ENCODE data around the gene TOM1L2.

The TOM1L2 gene

DNA sequence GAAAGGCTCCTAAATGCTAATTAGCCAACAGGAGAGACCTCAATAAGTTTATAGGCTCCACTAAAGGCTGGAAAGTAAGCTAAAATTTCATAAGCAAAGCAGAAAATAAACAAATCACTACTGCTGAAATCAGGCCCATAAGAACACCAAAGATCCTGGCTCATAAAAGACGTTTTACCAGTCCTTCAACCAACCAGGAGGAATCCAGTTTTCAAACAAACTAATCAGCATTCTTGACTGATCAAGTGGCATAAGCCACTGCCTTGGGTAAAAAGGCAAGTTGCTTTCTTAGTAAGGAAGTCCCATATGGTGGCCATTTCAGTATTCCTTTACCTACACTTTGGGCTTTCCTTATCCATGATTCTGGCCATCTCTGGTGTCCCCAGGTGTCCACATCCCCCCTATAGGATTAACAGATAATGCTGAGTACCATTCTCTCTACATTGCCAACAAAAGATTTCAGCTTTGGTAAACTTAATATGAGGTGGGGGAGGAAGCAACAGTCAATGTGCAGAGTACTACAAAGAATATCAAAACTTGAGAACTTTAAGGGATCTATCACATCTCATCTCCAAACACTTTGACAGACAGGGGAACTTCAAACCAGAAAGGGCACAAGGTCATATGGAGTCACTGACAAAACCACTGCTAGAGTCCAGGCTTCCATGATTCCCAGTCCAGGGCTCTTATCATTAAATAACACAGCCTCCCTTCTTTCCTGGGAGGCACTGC is 1.3 kb downstream of the TOM1L2 start:
- Histone ChIP-seq H3K27me3 (no peaks in the 10 kb centered on the region), H3K27ac (peak overlapping the region; percentile 94), H3K9me3 (no peaks in the 10 kb centered on the region), H3K36me3 (no peaks in the 10 kb centered on the region), H3K4me3 (ENCODE audit: low read depth in 1 of 2, low read length in 1 of 2) (peak overlapping the region; percentile 75 to 97), H3K4me1 (ENCODE audit: control insufficient read depth in 1 of 2, insufficient read depth in 1 of 2, low read depth in 1 of 2, low read length in 1 of 2) (peaks cover 29 to 33% of the 10 kb centered on the region in 2 experiments)
- TF ChIP-seq, protein P1, sequence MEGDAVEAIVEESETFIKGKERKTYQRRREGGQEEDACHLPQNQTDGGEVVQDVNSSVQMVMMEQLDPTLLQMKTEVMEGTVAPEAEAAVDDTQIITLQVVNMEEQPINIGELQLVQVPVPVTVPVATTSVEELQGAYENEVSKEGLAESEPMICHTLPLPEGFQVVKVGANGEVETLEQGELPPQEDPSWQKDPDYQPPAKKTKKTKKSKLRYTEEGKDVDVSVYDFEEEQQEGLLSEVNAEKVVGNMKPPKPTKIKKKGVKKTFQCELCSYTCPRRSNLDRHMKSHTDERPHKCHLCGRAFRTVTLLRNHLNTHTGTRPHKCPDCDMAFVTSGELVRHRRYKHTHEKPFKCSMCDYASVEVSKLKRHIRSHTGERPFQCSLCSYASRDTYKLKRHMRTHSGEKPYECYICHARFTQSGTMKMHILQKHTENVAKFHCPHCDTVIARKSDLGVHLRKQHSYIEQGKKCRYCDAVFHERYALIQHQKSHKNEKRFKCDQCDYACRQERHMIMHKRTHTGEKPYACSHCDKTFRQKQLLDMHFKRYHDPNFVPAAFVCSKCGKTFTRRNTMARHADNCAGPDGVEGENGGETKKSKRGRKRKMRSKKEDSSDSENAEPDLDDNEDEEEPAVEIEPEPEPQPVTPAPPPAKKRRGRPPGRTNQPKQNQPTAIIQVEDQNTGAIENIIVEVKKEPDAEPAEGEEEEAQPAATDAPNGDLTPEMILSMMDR (IDR thresholded peaks at IDR 0.05) = no peak

DNA sequence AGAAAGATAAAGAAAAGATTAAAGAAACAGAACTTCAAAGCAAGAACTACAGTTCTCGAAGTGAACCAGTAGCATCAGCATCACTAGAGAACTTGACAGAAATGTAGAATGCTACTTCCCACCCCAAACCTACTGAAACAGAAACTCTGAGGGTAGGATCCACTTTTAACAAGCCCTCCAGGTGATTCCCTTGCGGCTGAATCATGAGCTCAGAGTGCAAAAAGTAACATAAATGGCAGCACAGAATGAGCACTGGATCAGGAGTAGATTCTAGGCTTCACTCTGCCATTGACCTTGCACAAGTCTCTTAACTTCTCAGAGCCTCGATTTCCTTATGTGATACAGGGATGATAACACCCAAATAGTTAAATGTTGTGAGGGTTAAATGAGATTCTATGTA is 5.8 kb downstream of the TOM1L2 start:
- TF ChIP-seq, protein P1 (IDR thresholded peaks at IDR 0.05) = no peak
- peaks cover 6 to 7% of the 10 kb centered on the region in 2 experiments for H3K4me1 ChIP-seq (ENCODE audit: control insufficient read depth in 1 of 2, insufficient read depth in 1 of 2, low read depth in 1 of 2, low read length in 1 of 2)

DNA sequence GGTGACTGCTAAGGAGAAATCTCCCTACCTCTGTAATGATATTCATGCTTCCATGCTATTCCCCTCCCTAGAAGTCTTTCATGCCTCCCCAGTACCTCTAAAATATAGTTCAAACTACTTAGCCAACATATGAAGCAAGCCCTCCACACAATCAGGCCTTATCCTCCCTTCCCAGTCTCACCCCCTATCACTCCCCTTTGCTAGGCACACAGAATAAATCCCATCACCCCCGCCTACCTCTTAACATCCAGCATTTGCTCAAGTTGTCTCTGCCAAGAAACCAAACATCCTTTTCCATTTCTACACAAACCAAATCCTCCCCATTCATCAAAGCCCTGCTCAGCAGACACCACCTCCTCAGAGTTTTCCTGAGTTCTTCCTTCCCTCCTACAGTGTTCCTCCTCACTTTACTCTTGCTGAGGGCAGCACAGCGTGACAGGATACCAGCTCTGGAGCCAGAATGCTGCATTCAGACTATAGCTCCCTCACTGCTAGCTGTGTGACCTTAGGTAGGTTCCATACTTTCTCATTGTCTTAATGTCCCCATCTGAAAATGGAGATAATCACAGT is 7.0 kb downstream of the TOM1L2 start:
- H3K36me3 ChIP-seq = no peaks in the 10 kb centered on the region
- no peaks in the 10 kb centered on the region for H3K4me1 ChIP-seq (ENCODE audit: control insufficient read depth in 1 of 2, insufficient read depth in 1 of 2, low read depth in 1 of 2, low read length in 1 of 2)
- no peak overlapping the region for H3K4me3 ChIP-seq (ENCODE audit: low read depth in 1 of 2, low read length in 1 of 2)
- TF ChIP-seq, protein P1 (IDR thresholded peaks at IDR 0.05) = no peak
- H3K27me3 ChIP-seq = no peaks in the 10 kb centered on the region
- no peak overlapping the region for H3K27ac ChIP-seq
- H3K9me3 ChIP-seq = no peaks in the 10 kb centered on the region

More for the DNA sequence above, 5.8 kb downstream of the TOM1L2 start:
- Histone ChIP-seq H3K36me3 (no peaks in the 10 kb centered on the region), H3K27me3 (no peaks in the 10 kb centered on the region), H3K4me3 (ENCODE audit: low read depth in 1 of 2, low read length in 1 of 2) (no peak overlapping the region), H3K9me3 (no peaks in the 10 kb centered on the region), H3K27ac (no peak overlapping the region)

DNA sequence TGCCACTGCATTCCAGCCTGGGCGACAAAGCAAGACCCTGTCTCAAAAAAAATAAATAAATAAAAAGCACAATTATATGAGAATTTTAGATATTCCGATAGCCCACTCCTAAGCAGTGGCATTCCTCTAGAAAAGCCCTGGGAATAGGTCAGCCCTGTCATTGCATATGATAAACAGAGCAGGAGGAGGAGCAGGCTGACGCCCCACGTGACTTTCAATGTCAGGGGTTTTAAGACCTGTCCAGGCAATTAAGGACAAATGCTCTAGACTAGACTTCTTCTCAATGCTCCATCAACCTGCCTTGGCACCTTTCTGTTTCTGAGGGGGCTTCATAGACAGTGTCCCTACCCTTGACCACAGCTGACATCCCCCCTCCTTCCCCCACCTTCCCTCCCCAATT is 7.5 kb downstream of the TOM1L2 start:
- H3K36me3 ChIP-seq = no peaks in the 10 kb centered on the region
- H3K27me3 ChIP-seq = no peaks in the 10 kb centered on the region
- no peaks in the 10 kb centered on the region for H3K9me3 ChIP-seq
- no peak overlapping the region for H3K27ac ChIP-seq
- TF ChIP-seq, protein P1 (IDR thresholded peaks at IDR 0.05) = no peak
- H3K4me3 ChIP-seq (ENCODE audit: low read depth in 1 of 2, low read length in 1 of 2) = no peak overlapping the region
- H3K4me1 ChIP-seq (ENCODE audit: control insufficient read depth in 1 of 2, insufficient read depth in 1 of 2, low read depth in 1 of 2, low read length in 1 of 2) = no peaks in the 10 kb centered on the region

DNA sequence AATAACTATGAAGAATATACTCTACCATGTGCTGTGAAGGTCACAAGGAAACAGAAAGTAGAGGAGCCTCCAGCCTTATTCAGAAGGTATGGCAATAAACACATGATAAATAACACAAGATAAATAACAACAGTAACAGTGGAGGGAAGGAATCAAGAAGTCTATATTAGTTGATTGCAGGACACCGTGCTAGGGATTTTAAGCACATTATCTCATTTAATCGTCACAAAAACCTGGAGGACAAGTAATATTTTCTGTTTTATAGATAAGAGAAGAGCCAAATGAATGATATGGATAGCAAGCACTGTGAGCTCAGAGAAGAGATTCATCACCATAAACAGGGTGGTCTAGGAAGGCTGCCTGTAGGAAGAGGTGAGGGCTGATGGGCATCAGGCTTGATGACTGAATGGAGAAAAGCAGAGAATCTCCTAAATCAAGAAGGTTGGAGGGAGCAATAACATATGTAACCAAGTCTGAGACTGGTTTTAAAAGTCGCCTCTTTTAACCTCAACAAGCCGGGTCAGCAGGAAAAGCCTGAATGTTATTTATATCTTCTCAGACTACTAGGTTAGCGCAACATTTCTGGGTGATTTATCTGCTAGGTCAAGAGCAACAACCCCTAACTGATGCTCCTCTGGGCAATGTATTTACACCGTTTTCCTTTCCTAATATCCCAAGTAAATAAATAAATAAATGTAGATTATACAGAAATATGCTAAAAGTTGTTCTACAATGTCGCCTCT is 8.3 kb downstream of the TOM1L2 start:
- Histone ChIP-seq H3K4me1 (ENCODE audit: control insufficient read depth in 1 of 2, insufficient read depth in 1 of 2, low read depth in 1 of 2, low read length in 1 of 2) (no peaks in the 10 kb centered on the region), H3K4me3 (ENCODE audit: low read depth in 1 of 2, low read length in 1 of 2) (no peak overlapping the region), H3K27ac (no peak overlapping the region), H3K36me3 (no peaks in the 10 kb centered on the region), H3K9me3 (no peaks in the 10 kb centered on the region), H3K27me3 (no peaks in the 10 kb centered on the region)
- TF ChIP-seq, protein P1 (IDR thresholded peaks at IDR 0.05) = no peak
